Measurements from ENCODE around the gene VLDLR.
"Not testable (repeated sequence)": the region's sequence is repeated elsewhere in the genome, so short reads cannot be mapped to it uniquely, and the experiment has no call there.

The VLDLR gene

GRCh38 chr9:2664174-2665065 is 42.8 kb downstream of the VLDLR start:
- DNase-seq, result no peak

GRCh38 chr9:2666569-2666968 is 45.0 kb downstream of the VLDLR start:
- DNase-seq, result no peak

DNA sequence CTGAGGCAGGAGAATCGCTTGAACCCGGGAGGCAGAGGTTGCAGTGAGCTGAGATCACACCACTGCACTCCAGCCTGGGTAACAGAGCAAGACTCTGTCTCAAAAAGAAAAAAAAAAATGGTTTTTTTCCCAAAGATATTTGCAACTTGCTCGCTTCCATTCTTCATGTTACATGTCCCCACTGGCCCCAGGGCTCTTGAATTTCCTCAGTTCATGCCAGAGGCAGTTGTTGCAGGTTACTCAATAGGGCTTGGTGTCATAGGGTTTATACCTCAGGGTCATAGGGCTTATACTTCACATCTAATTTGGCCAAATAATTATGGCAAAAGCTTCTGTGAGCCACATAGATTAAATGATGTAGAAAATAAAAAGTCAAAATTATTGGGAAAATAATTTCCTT is 51.6 kb downstream of the VLDLR start:
- no peak for DNase-seq

- DNase-seq, result no peak
Measured at GRCh38 chr9:2674141-2674824, 52.7 kb downstream of the VLDLR start.

DNA sequence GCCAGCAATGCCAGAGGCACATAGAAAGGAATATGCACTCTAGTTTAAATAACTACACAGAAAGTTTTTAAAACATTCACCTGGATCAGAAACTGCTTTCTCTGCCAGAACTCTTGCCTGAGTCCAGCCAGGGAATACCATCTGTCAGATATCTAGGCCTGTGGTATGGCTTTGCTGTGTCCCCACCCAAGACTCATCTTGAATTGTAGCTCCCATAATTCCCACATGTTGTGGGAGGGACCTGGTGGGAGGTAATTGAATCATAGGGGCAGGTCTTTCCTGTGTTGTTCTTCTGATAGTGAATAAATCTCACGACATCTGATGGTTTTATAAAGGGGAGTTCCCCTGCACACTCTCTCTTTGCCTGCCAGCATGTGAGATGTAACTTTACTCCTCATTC is 54.2 kb downstream of the VLDLR start:
- no peak for DNase-seq

GRCh38 chr9:2676466-2676865 is 54.9 kb downstream of the VLDLR start:
- DNase-seq, result no peak

- no peak for DNase-seq
Measured at GRCh38 chr9:2677915-2678889, 56.6 kb downstream of the VLDLR start.

DNA sequence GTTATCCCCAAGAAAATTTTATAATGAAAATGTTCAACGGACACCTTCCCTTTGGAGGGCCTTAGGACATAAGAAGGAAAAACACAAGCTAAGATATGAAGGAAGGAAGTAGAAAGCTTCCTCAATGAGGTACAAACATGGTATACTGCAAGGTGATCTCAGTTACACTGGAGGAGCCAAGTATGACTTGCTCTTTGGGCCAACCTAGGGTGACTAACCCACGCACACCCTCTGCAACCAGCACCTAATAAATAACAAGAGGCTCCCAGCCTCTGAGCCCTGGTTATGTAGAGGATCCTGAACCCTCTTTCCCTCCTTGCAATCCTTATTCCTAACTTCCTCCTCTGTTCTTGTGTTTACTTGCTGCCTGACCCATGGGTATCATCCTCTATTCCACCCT is 57.4 kb downstream of the VLDLR start:
- DNase-seq, result no peak

DNA sequence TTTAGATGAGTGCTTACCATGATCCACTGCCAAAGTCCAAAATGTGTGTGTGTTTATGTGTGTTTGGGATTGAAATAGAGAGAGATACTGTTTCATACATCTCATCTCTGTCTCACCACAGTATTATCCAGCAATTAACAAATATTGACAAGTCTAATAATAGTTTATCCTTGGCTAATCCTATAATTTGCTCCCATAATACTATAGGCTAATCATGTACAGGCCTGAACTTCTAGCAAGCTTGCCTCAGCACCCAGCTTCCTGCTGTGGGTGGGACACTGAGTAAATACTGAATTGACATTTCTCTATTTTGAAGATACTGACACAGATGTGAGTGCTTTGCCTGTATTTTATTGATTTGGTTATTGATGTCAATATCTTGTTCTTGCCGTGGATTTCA is 60.4 kb downstream of the VLDLR start:
- no peak for DNase-seq

DNA sequence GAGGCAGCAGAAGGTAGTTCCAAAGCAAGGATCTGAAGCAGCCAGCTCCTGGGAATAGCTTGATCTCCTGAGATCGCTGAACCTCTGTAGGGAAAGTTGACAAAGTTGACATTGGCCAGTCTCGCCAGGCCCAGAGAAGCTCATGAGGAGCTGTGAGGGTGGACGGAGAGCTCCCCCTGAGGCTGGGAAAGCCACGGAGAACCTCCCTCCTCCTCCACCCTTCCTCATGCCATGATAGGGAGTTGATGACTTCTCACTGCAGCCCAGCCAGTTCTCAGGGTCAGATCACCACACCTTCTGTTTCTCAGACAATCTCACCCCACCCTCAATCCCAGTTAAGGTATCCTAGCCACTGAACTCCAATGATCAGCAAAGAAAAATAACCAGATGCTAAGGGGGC is 65.3 kb downstream of the VLDLR start:
- no peak for DNase-seq

DNA sequence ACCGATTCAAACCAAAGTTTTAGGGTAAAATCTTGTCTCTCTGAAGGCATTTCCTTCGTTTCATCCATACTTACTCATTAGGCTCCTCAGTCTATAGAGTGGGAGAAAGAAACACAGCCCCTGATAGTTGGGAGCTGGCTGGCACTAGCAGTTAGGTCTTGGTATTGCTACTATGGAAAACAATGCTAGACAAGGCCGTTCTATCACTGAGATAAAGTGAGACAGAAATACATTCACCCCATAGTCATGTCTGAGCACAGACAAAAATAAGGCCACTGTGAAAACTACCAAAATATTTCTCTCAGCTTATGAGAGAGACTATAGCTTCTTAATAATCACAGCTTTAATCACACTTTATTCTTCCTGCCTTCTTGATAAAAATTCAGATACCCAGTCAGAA is 67.0 kb downstream of the VLDLR start:
- no peak for DNase-seq

GRCh38 chr9:2691212-2691611 is 69.6 kb downstream of the VLDLR start:
- DNase-seq, result no peak

DNA sequence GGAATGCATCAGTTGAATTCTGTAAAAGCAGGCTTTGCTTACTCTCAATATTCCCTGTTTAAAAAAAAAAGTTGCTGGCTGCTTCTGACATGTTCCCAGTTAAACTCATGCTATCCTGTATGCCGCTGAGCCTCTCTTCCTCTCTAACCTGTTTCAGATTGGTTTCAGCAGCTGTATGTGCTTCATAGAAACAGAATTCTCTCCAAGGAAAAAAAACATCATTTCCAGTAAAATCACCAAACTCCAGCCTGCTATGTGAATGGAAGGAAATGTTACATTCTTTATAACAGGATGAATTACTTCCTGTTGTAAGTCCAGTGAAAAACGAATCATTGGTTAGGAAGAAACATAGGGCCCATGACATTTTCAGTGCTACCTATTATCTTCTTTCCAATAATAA is 70.0 kb downstream of the VLDLR start:
- DNase-seq, result no peak

- DNase-seq, result no peak
Measured at GRCh38 chr9:2693056-2693455, 71.5 kb downstream of the VLDLR start.

GRCh38 chr9:2697492-2697891 is 75.9 kb downstream of the VLDLR start:
- DNase-seq, result no peak

DNA sequence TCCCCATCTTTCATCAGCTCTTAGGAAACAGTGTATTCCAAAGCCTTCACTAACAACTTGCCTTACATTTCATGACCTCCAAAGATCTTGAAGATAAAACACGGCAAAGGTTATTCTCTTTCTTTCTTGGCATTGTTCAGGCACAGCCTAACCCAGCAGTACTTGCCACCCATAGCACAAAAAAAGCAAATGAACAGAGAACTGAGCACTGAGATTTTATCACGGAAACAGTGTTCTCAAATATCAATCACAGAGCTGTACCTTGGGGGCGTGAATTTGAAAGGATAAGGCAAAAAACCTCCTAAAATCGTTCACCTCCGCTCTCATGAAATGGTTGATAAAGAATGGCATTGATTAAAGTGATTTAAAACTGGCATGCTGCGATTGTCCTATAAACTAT is 78.8 kb downstream of the VLDLR start:
- no peak for DNase-seq

DNA sequence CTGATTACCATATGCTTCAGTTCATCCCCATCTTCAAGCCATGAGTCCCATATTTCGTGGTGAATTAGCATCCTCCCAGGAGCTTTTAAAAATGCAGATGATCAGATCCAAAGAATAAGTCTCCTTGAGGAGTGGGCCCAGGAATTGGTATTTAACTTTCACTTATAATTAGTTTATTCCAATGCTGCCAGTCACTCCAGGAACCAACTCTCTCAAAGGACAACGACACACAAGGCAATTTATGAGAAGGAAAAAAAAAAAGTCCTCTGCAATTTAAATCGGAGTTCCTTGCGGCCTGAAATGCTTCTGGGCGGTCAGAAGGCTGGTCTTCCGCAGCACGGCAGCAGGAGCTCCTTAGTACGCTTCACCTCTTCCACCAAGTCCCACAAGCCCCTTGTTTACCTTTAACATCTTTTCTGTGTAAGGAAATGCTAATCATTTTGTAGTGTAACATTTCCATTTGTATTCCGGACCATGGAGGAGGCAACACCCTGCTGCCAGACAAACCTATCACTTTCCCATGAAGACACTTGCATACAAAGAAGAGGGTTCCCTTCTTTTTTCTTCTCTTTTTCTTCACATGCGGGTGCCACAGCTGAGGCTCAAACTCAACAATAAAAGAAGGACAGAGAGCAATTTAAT is 79.4 kb downstream of the VLDLR start:
- DNase-seq, result no peak

DNA sequence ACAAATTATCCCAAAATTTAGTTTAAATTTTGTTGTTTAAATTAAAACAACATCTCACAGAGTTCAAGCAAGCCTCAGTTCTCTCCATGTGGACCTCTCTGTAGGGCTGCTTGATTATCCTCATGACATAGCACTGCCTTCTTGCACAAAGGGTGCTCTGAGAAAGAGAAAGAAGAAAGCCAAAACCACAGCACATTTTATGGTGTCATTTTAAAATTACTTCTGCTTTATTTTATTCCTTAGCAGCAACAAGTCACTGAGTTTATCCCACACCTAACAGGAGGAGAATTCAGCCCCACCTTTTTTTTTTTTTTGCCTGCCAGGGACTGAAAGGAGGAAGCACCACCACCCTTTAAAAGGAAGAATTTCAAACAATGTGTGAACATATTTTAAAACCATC is 82.9 kb downstream of the VLDLR start:
- no peak for DNase-seq

- DNase-seq, result not testable (repeated sequence)
Measured at GRCh38 chr9:2707256-2707655, 85.7 kb downstream of the VLDLR start.

All from activated CD4-positive, alpha-beta T cell treated with anti-CD3 and anti-CD28 coated beads, Interleukin-2, amount 50 U/mL, for 1 hour (primary cell).